A549 (cell line): ENCODE measurements around the gene FUS. TPM values are rescaled to one million over a fixed set of nuclear protein-coding genes. Genes with fewer than 3 reads are reported as not detected.

Experiments used
- ATAC-seq, 2 experiments: fragments of 200-7000 bp in 1 of 2; fragments of >200 bp in 1 of 2; cut with Nextera tagmentation in 1 of 2; cut with Tn5 transposase in 1 of 2; 3 replicates each; pipeline versions ENCODE4 v1.8.0 to v1.9.1; 2018 to 2020; ENCODE audit warnings: mild to moderate bottlenecking in 1 of 2, moderate library complexity in 1 of 2
- CTCF ChIA-PET: fragments of 300-600 bp; sonication (Branson Sonifier 250); formaldehyde crosslinking; extraction: SDS; loops from one replicate; lab custom pipeline; 2021; ENCODE audit warnings: antibody characterized with exemption, inconsistent platforms; lab: Yijun Ruan, JAX
- POLR2A ChIA-PET: fragments of 350-600 bp; formaldehyde crosslinking; extraction: SDS; loops from one replicate; lab custom pipeline; 2021; ENCODE audit warnings: antibody characterized with exemption, inconsistent platforms; lab: Yijun Ruan, JAX
- DNase-seq, 2 experiments: peaks; one replicate each; pipeline versions ENCODE4 v3.0.0 to v3.0.0-alpha.2; 2011 to 2016; ENCODE audit warnings: low read depth in 1 of 2, low spot score in 1 of 2
- FAIRE-seq: peaks from 2 replicates; lab custom pipeline; 2011; peaks lifted over from hg19 to GRCh38; lab: Jason Lieb, UNC
- H3K27ac ChIP-seq, 2 experiments: fragments of >200 bp; sonication (Bioruptor Twin); formaldehyde crosslinking; 3 replicates each; pipeline ENCODE4 v1.5.1; 2016 to 2017
- H3K4me1 ChIP-seq: fragments of >200 bp; sonication (Bioruptor Twin); formaldehyde crosslinking; 3 replicates; pipeline ENCODE4 v1.6.1; 2016
- H3K4me2 ChIP-seq: fragments of >200 bp; sonication (Bioruptor Twin); formaldehyde crosslinking; 3 replicates; pipeline ENCODE4 v1.6.1; 2016
- H3K4me3 ChIP-seq: fragments of >200 bp; sonication (Bioruptor Twin); formaldehyde crosslinking; 3 replicates; pipeline ENCODE4 v1.5.1; 2016
- H3K9me3 ChIP-seq: fragments of >200 bp; sonication (Bioruptor Twin); formaldehyde crosslinking; 3 replicates; pipeline ENCODE4 v1.6.1; 2016
- ATOH8 ChIP-seq: fragments of 250-450 bp; sonication (Bioruptor Pico); IDR thresholded peaks from 2 replicates; pipeline ENCODE4 v1.5.0; 2020; ENCODE audit warnings: low read depth, mild to moderate bottlenecking, moderate library complexity
- CEBPB ChIP-seq, 2 experiments: fragments of >200 bp in 1 of 2; sonication (Bioruptor Twin) in 1 of 2; formaldehyde crosslinking in 1 of 2; IDR thresholded peaks; 2 replicates each; pipeline ENCODE4 v1.6.1; 2012 to 2016
- CHD4 ChIP-seq: fragments of 200-600 bp; sonication (generic); IDR thresholded peaks from 2 replicates; pipeline ENCODE4 v1.6.1; 2016; ENCODE audit warnings: antibody characterized with exemption, mild to moderate bottlenecking, borderline replicate concordance
- CTCF ChIP-seq: fragments of >200 bp; sonication (Bioruptor Twin); formaldehyde crosslinking; IDR thresholded peaks from 3 replicates; pipeline ENCODE4 v1.5.1; 2016
- EHF ChIP-seq: fragments of 250-450 bp; sonication (Bioruptor Pico); IDR thresholded peaks from 2 replicates; pipeline ENCODE4 v1.5.0; 2020; ENCODE audit warnings: mild to moderate bottlenecking
- EHMT2 ChIP-seq: fragments of 200-600 bp; sonication (generic); IDR thresholded peaks from 2 replicates; pipeline ENCODE4 v1.6.1; 2016; ENCODE audit warnings: antibody characterized with exemption, low read depth, mild to moderate bottlenecking, moderate library complexity
- ESRRA ChIP-seq: fragments of 150-350 bp; IDR thresholded peaks from 2 replicates; pipeline ENCODE4 v1.6.1; 2014; ENCODE audit warnings: mild to moderate bottlenecking, low read length, borderline replicate concordance
- FOSB ChIP-seq: fragments of 250-450 bp; sonication (Bioruptor Pico); IDR thresholded peaks from 2 replicates; pipeline ENCODE4 v1.5.0; 2020; ENCODE audit warnings: mild to moderate bottlenecking, moderate library complexity
- FOSL2 ChIP-seq, 2 experiments: fragments of 450-650 bp in 1 of 2; fragments of >200 bp in 1 of 2; sonication (Bioruptor Twin) in 1 of 2; formaldehyde crosslinking; IDR thresholded peaks; 2 replicates each; pipeline versions ENCODE4 v1.5.0 to v1.6.1; 2016 to 2020; ENCODE audit warnings: mild to moderate bottlenecking in 1 of 2, moderate library complexity in 1 of 2
- HEYL ChIP-seq: fragments of 250-450 bp; sonication (Bioruptor Pico); IDR thresholded peaks from 2 replicates; pipeline ENCODE4 v1.8.0; 2021; ENCODE audit warnings: mild to moderate bottlenecking, moderate library complexity
- JUN ChIP-seq, 2 experiments: fragments of >200 bp; sonication (Bioruptor Twin); formaldehyde crosslinking; IDR thresholded peaks; 2 replicates in 1 of 2; 3 replicates in 1 of 2; pipeline ENCODE4 v1.6.1; 2016 to 2017
- JUNB ChIP-seq: fragments of >200 bp; sonication (Bioruptor Twin); formaldehyde crosslinking; IDR thresholded peaks from 2 replicates; pipeline ENCODE4 v1.6.1; 2016
- MAZ ChIP-seq: fragments of 150-350 bp; IDR thresholded peaks from 2 replicates; pipeline ENCODE4 v1.6.1; 2014; ENCODE audit warnings: antibody characterized with exemption, low read depth, low read length, borderline replicate concordance
- RARB ChIP-seq: fragments of 250-450 bp; sonication (Bioruptor Pico); IDR thresholded peaks from 2 replicates; pipeline ENCODE4 v1.8.0; 2021; ENCODE audit warnings: mild to moderate bottlenecking, moderate library complexity
- RCOR1 ChIP-seq: fragments of 150-350 bp; IDR thresholded peaks from 2 replicates; pipeline ENCODE4 v1.6.1; 2014; ENCODE audit warnings: antibody characterized with exemption, low read length, low read depth
- SMC3 ChIP-seq: fragments of >200 bp; sonication (Bioruptor Twin); formaldehyde crosslinking; IDR thresholded peaks from 3 replicates; pipeline ENCODE4 v1.6.1; 2018; ENCODE audit warnings: inconsistent platforms
- ZFP36 ChIP-seq: fragments of 450-650 bp; IDR thresholded peaks from 2 replicates; pipeline ENCODE4 v1.6.1; 2014; ENCODE audit warnings: borderline replicate concordance; ENCODE audit not compliant: partially characterized antibody
- ZNF302 ChIP-seq: fragments of 250-450 bp; sonication (Bioruptor Pico); IDR thresholded peaks from 2 replicates; pipeline ENCODE4 v1.9.0; 2021; ENCODE audit warnings: inconsistent platforms, mild to moderate bottlenecking, moderate library complexity
- WGBS: methylation state at CpG from one replicate; pipeline ENCODE4 v1.1.6; 2017; ENCODE audit errors: missing lambda C conversion rate; 5-methylcytosine and 5-hydroxymethylcytosine counted together
- polyA plus RNA-seq, 4 experiments: library from polyadenylated mRNA; depleted of rRNA in 3 of 4; stranded (reverse); fragments of >200 nt; fragmentation: RNase III in 1 of 4; extraction: RNeasy Plus Mini Kit Qiagen cat#74134 plus additional on column Dnase treatment in 1 of 4; gene quantifications; 2 replicates in 3 of 4; 3 replicates in 1 of 4; pipeline ENCODE4 v1.2.3, GENCODE V29; 2011 to 2017
- TF ChIP-seq, protein P1 (sequence below): fragments of 200-600 bp; sonication (generic); IDR thresholded peaks from 2 replicates; pipeline ENCODE4 v1.6.1; 2016; ENCODE audit warnings: antibody characterized with exemption, mild to moderate bottlenecking, moderate library complexity
- TF ChIP-seq, protein P2 (sequence below): fragments of 450-650 bp; IDR thresholded peaks from 2 replicates; pipeline ENCODE4 v1.6.1; 2014; ENCODE audit warnings: antibody characterized with exemption
- TF ChIP-seq, protein P3 (sequence below): fragments of 250-450 bp; sonication (Bioruptor Pico); IDR thresholded peaks from 2 replicates; pipeline ENCODE4 v1.5.0; 2021; ENCODE audit warnings: mild to moderate bottlenecking, moderate library complexity, borderline replicate concordance

FUS gene
- polyA plus RNA-seq, 2 of the 4 experiments (the other 2 are of a cell fraction), result 224 to 740 TPM

GRCh38 chr16:31201582-31202413, 21.9 kb downstream of the FUS start:
- peak; percentile 48 to 64 for ATAC-seq
- peak overlapping the region; percentile 69 to 81 for H3K27ac ChIP-seq
- ChIA-PET POLR2A (interaction anchor here (0.7 to 2.8 kb wide), 4 partner anchors 12 to 242 kb away, joined by 3 to 20 read pairs (median 5); partner anchors contain the start of gene FUS), CTCF (interaction anchor here (0.6 to 2.0 kb wide), 14 partner anchors 12 to 667 kb away, joined by 3 to 8 read pairs (median 4); partner anchors contain the start of genes HSD3B7 and ZNF843)
- H3K4me3 ChIP-seq, result peak overlapping the region; percentile 55
- peaks cover 31% of the 10 kb centered on the region for H3K4me1 ChIP-seq
- DNase-seq, result no peak
- peak overlapping the region; percentile 79 for H3K4me2 ChIP-seq
- no peak for FAIRE-seq
- TF ChIP-seq ESRRA, result no peak
- no peak for TF ChIP-seq CHD4
- TF ChIP-seq HEYL (CRISPR knock-in tag), result no peak
- TF ChIP-seq, protein P1, sequence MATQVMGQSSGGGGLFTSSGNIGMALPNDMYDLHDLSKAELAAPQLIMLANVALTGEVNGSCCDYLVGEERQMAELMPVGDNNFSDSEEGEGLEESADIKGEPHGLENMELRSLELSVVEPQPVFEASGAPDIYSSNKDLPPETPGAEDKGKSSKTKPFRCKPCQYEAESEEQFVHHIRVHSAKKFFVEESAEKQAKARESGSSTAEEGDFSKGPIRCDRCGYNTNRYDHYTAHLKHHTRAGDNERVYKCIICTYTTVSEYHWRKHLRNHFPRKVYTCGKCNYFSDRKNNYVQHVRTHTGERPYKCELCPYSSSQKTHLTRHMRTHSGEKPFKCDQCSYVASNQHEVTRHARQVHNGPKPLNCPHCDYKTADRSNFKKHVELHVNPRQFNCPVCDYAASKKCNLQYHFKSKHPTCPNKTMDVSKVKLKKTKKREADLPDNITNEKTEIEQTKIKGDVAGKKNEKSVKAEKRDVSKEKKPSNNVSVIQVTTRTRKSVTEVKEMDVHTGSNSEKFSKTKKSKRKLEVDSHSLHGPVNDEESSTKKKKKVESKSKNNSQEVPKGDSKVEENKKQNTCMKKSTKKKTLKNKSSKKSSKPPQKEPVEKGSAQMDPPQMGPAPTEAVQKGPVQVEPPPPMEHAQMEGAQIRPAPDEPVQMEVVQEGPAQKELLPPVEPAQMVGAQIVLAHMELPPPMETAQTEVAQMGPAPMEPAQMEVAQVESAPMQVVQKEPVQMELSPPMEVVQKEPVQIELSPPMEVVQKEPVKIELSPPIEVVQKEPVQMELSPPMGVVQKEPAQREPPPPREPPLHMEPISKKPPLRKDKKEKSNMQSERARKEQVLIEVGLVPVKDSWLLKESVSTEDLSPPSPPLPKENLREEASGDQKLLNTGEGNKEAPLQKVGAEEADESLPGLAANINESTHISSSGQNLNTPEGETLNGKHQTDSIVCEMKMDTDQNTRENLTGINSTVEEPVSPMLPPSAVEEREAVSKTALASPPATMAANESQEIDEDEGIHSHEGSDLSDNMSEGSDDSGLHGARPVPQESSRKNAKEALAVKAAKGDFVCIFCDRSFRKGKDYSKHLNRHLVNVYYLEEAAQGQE, result no peak
- TF ChIP-seq FOSB (CRISPR knock-in tag), result peak; percentile 19; the same call in 1 of the 2 replicates
- TF ChIP-seq ZFP36, result no peak
- TF ChIP-seq SMC3, result no peak
- no peak for TF ChIP-seq FOSL2 (IDR thresholded peaks at IDR 0.05)
- TF ChIP-seq FOSL2 (CRISPR knock-in tag; IDR thresholded peaks at IDR 0.05), result no peak
- TF ChIP-seq, protein P2, sequence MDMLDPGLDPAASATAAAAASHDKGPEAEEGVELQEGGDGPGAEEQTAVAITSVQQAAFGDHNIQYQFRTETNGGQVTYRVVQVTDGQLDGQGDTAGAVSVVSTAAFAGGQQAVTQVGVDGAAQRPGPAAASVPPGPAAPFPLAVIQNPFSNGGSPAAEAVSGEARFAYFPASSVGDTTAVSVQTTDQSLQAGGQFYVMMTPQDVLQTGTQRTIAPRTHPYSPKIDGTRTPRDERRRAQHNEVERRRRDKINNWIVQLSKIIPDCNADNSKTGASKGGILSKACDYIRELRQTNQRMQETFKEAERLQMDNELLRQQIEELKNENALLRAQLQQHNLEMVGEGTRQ, result no peak
- no peak for TF ChIP-seq JUNB
- TF ChIP-seq, protein P3, sequence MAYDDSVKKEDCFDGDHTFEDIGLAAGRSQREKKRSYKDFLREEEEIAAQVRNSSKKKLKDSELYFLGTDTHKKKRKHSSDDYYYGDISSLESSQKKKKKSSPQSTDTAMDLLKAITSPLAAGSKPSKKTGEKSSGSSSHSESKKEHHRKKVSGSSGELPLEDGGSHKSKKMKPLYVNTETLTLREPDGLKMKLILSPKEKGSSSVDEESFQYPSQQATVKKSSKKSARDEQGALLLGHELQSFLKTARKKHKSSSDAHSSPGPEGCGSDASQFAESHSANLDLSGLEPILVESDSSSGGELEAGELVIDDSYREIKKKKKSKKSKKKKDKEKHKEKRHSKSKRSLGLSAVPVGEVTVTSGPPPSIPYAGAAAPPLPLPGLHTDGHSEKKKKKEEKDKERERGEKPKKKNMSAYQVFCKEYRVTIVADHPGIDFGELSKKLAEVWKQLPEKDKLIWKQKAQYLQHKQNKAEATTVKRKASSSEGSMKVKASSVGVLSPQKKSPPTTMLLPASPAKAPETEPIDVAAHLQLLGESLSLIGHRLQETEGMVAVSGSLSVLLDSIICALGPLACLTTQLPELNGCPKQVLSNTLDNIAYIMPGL (CRISPR knock-in tag), result no peak
- TF ChIP-seq EHMT2, result no peak
- no peak for TF ChIP-seq MAZ
- no peak for TF ChIP-seq CTCF
- no peak for TF ChIP-seq RCOR1
- 0 out of 2 replicates have a peak, but pooled peaks have one; percentile 3 for TF ChIP-seq ATOH8 (CRISPR knock-in tag)
- no peak for TF ChIP-seq JUN (IDR thresholded peaks at IDR 0.05)
- no peak for TF ChIP-seq CEBPB (IDR thresholded peaks at IDR 0.05)
- peak; percentile 14; the same call in 1 of the 2 replicates for TF ChIP-seq RARB (CRISPR knock-in tag)
- no peak for TF ChIP-seq ZNF302 (CRISPR knock-in tag)
- no peak for TF ChIP-seq EHF (CRISPR knock-in tag)
- H3K9me3 ChIP-seq, result no peaks in the 10 kb centered on the region
- WGBS, result 10% methylated on average over 18 of the region's 35 CpGs
